GM10266 (cell line): ENCODE measurements around the gene PITPNM3.
"Not testable (repeated sequence)": the region's sequence is repeated elsewhere in the genome, so short reads cannot be mapped to it uniquely, and the experiment has no call there.

ENCODE experiments used
- DNase-seq: peaks from one replicate; pipeline ENCODE4 v3.0.0; 2012; ENCODE audit errors: extremely low spot score
- CTCF ChIP-seq: IDR thresholded peaks from 2 replicates; pipeline ENCODE4 v1.5.1; 2012; ENCODE audit warnings: mild to moderate bottlenecking, low read depth; ENCODE audit not compliant: control insufficient read depth, insufficient read depth; ENCODE audit errors: missing control alignments

Gene PITPNM3

GRCh38 chr17:6485646-6486412, 70.5 kb downstream of the PITPNM3 start:
- DNase-seq = no peak
- no peak for TF ChIP-seq CTCF

- no peak for DNase-seq
- TF ChIP-seq CTCF = no peak
These were observed 72.8 kb downstream of the PITPNM3 start for GRCh38 chr17:6483507-6483906.

- DNase-seq = not testable (repeated sequence)
These were observed 73.6 kb downstream of the PITPNM3 start for GRCh38 chr17:6482796-6483195.

GRCh38 chr17:6482105-6482455, 74.3 kb downstream of the PITPNM3 start:
- no peak for TF ChIP-seq CTCF
- no peak for DNase-seq

GRCh38 chr17:6480303-6480675, 76.1 kb downstream of the PITPNM3 start:
- DNase-seq = no peak
- TF ChIP-seq CTCF = no peak

GRCh38 chr17:6479622-6480302, 76.6 kb downstream of the PITPNM3 start:
- no peak for DNase-seq
- no peak for TF ChIP-seq CTCF

GRCh38 chr17:6478486-6478885, 77.9 kb downstream of the PITPNM3 start:
- no peak for DNase-seq
- no peak for TF ChIP-seq CTCF

GRCh38 chr17:6477831-6478383, 78.4 kb downstream of the PITPNM3 start:
- no peak for TF ChIP-seq CTCF

More at GRCh38 chr17:6477831-6478383, 78.4 kb downstream of the PITPNM3 start:
- DNase-seq = no peak
